IPS DF 4.7 (cell line): ENCODE results near the gene TPX2.
A peak's percentile ranks its signal among the peaks of the same experiment; 100 is the strongest.

ENCODE experiments used
- DNase-seq: peaks from one replicate; pipeline ENCODE4 v3.0.0-alpha.2; 2013; ENCODE audit warnings: low spot score; ENCODE audit errors: extremely low read depth

Gene TPX2

GRCh38 chr20:31738729-31739549 is at the start of gene TPX2:
TPX2 (plus strand) TSS chr20:31739290; CDS start chr20:31757477, 18,187 bp downstream.
- DNase-seq: peak; percentile 90

- no peak for DNase-seq
Measured at GRCh38 chr20:31690124-31690666, 48.9 kb upstream of the TPX2 start.

- DNase-seq: no peak
Measured at GRCh38 chr20:31691646-31692275, 47.3 kb upstream of the TPX2 start.

- no peak for DNase-seq
Measured at GRCh38 chr20:31693402-31693801, 45.7 kb upstream of the TPX2 start.

- no peak for DNase-seq
Measured at GRCh38 chr20:31693987-31694661, 45.0 kb upstream of the TPX2 start.

GRCh38 chr20:31694842-31695593 is 44.1 kb upstream of the TPX2 start:
- no peak for DNase-seq

GRCh38 chr20:31695849-31696804 is 43.0 kb upstream of the TPX2 start:
- no peak for DNase-seq

- DNase-seq: no peak
Measured at GRCh38 chr20:31698243-31698802, 40.8 kb upstream of the TPX2 start.

GRCh38 chr20:31698803-31699718 is 40.0 kb upstream of the TPX2 start:
- DNase-seq: no peak

- no peak for DNase-seq
Measured at GRCh38 chr20:31699801-31700728, 39.0 kb upstream of the TPX2 start.

GRCh38 chr20:31700747-31701146 is 38.3 kb upstream of the TPX2 start:
- DNase-seq: no peak

GRCh38 chr20:31701591-31701990 is 37.5 kb upstream of the TPX2 start:
- no peak for DNase-seq

GRCh38 chr20:31704225-31705119 is 34.6 kb upstream of the TPX2 start:
- DNase-seq: no peak

GRCh38 chr20:31705191-31705590 is 33.9 kb upstream of the TPX2 start:
- no peak for DNase-seq

- no peak for DNase-seq
Measured at GRCh38 chr20:31705598-31706597, 33.2 kb upstream of the TPX2 start.
